IPS-18a (cell line): Measurements from ENCODE around the gene DLEC1.

ENCODE experiments used
- H3K27ac ChIP-seq: one replicate; pipeline ENCODE4 v1.5.1; 2013; ENCODE audit warnings: low read length
- H3K27me3 ChIP-seq: one replicate; pipeline ENCODE4 v1.6.1; 2013; ENCODE audit warnings: mild to moderate bottlenecking, low read length; ENCODE audit not compliant: control insufficient read depth, insufficient read depth
- H3K36me3 ChIP-seq: one replicate; pipeline ENCODE4 v1.6.1; 2013; ENCODE audit warnings: low read depth, low read length; ENCODE audit not compliant: control insufficient read depth
- H3K4me1 ChIP-seq: one replicate; pipeline ENCODE4 v1.6.1; 2013; ENCODE audit warnings: low read depth, low read length; ENCODE audit not compliant: control insufficient read depth
- H3K4me3 ChIP-seq: one replicate; pipeline ENCODE4 v1.5.1; 2013; ENCODE audit warnings: low read length
- H3K9ac ChIP-seq: one replicate; pipeline ENCODE4 v1.6.1; 2013; ENCODE audit warnings: mild to moderate bottlenecking, low read length, moderate library complexity
- H3K9me3 ChIP-seq: one replicate; pipeline ENCODE4 v1.6.1; 2013; ENCODE audit warnings: low read depth, low read length; ENCODE audit not compliant: control insufficient read depth

Gene DLEC1

DNA sequence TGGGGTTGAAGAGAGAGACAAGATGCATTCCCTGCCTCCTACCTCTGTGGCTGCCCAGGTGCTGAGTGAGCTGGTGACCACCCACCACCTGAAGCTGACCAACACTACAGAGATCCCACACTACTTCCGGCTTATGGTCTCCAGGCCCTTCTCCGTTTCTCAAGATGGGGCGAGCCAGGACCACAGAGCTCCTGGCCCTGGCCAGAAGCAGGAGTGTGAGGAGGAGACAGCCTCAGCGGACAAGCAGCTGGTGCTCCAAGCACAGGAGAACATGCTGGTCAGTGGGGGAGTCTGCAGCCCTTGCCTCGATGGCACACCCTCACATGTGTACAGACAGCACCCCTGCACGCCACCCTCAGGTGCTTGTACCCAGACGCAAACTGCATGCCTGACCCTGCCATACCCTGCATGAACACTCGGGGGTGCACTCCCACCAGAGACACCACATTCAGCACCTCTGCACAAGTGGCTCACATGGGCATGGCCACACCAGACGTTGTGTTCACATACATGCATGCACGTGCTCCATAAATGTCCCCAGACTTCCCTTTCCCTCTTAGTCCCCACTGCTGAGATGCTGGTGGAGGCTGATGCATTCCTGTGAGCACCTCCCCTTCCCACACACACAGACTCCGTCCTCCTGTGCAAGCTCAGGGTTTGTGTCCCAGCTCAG lies 78.9 kb downstream of the DLEC1 start:
- Histone ChIP-seq H3K4me1 (no peaks in the 10 kb centered on the region), H3K9ac (no peak overlapping the region), H3K9me3 (no peaks in the 10 kb centered on the region), H3K27me3 (no peaks in the 10 kb centered on the region), H3K27ac (no peak overlapping the region), H3K36me3 (peaks cover 11% of the 10 kb centered on the region), H3K4me3 (no peak overlapping the region)

DNA sequence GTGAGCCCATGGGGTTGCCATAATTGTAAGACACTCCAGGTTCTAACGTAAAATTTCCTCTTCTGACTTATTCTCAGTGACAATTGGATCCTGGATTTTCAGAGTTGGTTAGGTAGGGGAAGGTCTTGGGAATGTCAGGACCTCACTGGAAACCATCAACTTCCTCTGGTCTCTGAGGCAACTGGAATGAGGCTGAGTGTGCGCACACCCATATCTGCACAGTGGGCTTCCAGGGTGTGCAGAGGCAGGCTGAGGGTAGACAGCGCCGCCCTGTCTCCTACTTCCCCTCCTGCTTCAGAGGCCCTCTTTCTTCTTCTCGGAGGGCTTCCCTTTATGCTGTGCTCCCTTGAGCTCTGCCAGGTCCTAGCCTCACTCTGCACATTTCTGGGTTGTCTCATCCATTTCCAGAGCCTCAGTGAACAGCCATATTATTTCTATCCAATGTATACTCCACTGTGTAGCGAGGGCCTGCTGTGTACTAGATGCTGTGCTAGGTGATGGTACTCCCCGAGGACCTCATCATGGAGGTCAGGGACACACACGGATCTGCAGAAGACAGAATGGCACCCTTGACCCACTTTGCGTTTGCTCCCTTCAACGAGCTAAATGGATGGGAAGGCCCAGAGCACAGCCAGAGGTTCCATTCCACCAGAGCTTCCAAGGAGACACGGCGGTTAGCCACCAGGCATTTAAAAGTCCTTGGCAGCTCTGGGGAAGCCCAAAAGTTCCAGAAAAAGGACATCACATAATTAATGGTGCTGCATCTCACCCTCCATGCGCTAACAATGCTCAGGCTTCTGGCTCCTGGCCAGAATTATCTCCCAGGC lies 79.6 kb downstream of the DLEC1 start:
- Histone ChIP-seq H3K27me3 (no peaks in the 10 kb centered on the region), H3K9ac (no peak overlapping the region), H3K27ac (no peak overlapping the region), H3K4me3 (no peak overlapping the region), H3K36me3 (peaks cover 11% of the 10 kb centered on the region), H3K4me1 (no peaks in the 10 kb centered on the region), H3K9me3 (no peaks in the 10 kb centered on the region)

DNA sequence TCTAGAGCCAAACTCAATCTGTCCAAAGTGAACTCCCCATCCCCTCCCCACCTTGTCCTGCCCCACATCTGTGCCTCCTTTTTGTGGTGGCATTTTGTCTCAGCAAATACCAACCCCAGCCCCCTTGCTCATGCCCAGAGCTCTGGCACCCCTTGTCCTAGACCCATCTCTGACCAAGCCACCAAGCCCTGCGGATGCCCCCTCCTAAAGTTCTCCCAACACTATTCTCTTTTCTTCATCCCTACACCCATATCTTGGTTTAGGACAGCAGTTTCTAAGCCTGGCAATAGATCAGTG lies 80.2 kb downstream of the DLEC1 start:
- H3K36me3 ChIP-seq = peaks cover 13% of the 10 kb centered on the region
- no peaks in the 10 kb centered on the region for H3K4me1 ChIP-seq
- no peaks in the 10 kb centered on the region for H3K9me3 ChIP-seq
- H3K27me3 ChIP-seq = no peaks in the 10 kb centered on the region
- H3K27ac ChIP-seq = no peak overlapping the region
- H3K9ac ChIP-seq = no peak overlapping the region
- H3K4me3 ChIP-seq = no peak overlapping the region

DNA sequence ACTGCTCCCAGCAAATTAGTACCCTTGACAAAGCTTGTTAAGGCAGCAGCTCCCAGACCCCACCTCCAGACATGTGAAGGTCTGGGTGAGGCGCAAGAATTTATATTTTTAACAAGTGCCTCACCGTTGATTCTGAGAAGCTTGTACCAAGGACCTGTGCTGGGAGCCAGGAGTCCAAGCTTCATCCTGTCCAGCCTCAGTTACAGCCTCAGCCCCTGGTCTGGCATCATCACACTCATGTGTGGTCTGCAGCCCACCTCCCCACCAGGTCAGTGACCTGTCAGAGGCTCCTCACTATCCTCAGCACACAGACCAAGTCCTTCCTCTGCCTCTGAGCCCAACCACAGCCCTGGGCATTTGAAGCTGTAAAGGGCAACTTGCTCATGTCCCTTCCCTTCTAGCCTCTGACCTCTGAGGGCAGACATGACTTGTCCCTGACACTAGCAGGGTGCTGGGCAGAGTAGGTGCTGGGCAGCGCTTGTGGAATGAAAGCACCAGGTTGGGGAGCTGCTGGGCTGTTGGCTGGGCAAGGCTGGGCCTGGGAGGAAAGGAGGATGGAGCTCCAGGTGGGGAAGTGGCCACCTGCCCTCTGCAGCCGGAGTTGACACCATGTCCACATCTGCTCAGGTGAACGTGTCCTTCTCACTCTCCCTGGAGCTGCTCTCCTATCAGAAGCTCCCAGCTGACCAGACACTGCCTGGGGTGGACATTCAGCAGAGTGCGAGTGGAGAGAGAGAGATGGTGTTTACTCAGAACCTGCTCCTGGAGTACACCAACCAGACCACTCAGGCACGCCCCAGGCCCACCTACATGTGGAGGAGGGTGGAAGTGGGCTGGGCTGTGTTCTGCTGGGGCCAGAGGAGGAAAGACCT lies 81.0 kb downstream of the DLEC1 start:
- Histone ChIP-seq H3K9ac (no peak overlapping the region), H3K36me3 (peaks cover 22% of the 10 kb centered on the region), H3K4me1 (no peaks in the 10 kb centered on the region), H3K27me3 (no peaks in the 10 kb centered on the region), H3K4me3 (no peak overlapping the region), H3K9me3 (no peaks in the 10 kb centered on the region), H3K27ac (no peak overlapping the region)

DNA sequence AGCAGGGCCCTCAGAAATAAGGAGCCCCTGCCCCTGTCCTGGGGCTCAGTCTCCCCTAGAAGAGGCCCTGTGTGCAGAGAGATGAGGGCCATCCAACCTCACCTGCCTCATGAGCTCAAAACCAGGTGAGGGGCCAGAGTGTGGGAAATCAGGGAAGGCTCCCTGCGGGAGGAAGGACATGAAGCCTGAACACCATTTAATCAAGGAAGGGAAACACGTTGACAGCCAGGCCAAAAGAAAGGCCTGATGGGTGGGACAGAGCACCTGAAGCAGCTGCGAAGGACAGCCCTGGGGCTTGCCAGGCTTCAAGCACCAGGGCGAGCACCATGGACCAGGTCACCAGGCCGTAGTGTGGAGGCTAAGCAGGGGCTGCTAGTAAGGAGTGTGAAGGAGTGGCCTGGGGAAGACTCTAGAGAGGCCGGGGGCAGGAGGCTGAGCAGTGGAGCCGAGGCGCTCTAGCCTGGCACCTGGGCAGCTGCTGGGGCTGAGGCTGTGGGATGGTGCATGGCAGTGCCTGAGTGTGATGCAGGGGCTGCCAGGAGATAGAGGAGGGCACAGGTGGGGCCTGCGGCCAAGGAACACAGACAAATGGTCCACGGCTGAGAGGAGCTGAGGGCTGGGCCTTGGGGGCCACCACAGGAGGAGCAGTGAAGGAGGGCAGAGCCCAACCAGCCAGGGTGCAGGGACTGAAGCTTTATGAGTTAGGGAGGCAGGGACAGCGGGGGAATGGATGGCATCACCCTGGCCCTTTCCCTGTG lies 81.9 kb downstream of the DLEC1 start:
- Histone ChIP-seq H3K36me3 (peaks cover 30% of the 10 kb centered on the region), H3K9me3 (no peaks in the 10 kb centered on the region), H3K9ac (no peak overlapping the region), H3K27ac (no peak overlapping the region), H3K4me3 (no peak overlapping the region), H3K27me3 (no peaks in the 10 kb centered on the region), H3K4me1 (no peaks in the 10 kb centered on the region)

DNA sequence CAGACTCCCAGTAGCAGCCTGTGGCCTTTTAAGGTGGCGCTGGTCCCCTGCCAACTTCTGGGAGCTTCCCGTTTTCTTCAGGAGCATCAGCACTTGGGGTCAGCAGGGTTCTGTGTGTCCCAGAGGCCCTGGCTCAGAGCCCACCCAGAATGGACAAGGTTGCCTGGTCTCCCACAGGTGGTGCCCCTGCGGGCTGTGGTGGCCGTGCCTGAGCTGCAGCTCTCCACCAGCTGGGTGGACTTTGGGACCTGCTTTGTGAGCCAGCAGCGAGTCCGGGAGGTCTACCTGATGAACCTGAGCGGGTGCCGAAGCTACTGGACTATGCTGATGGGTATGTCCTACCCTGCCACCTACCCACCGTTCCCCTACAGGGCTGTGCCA lies 82.4 kb downstream of the DLEC1 start:
- H3K36me3 ChIP-seq = peaks cover 36% of the 10 kb centered on the region
- no peak overlapping the region for H3K4me3 ChIP-seq
- H3K9me3 ChIP-seq = no peaks in the 10 kb centered on the region
- H3K27me3 ChIP-seq = no peaks in the 10 kb centered on the region
- H3K9ac ChIP-seq = no peak overlapping the region
- H3K4me1 ChIP-seq = no peaks in the 10 kb centered on the region
- H3K27ac ChIP-seq = no peak overlapping the region

DNA sequence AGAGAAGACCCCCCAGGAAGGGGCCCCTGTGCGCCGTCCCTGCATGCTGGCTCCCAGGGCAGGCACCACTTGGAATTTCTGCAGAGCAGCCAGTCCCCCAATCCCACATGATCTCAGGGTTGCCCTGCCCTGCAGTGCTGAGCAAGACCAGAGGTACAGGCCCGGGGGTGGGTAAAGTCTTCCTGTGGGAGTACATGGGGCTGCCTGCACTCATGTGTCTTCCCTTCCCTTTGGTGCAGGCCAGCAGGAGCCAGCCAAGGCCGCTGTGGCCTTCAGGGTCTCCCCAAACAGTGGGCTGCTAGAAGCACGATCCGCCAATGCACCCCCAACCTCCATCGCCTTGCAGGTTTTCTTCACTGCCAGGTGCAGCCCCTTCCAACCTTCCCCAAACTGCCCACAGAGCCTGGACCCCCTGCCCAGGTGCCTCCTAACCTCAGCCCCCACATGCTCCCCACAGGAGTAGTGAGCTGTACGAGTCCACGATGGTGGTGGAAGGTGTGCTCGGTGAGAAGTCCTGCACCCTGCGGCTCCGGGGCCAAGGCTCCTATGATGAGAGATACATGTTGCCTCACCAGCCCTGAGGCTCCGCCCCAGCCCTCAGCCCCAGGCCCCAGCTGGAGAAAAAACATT lies 82.9 kb downstream of the DLEC1 start:
- no peak overlapping the region for H3K9ac ChIP-seq
- H3K27ac ChIP-seq = no peak overlapping the region
- no peak overlapping the region for H3K4me3 ChIP-seq
- peaks cover 39% of the 10 kb centered on the region for H3K36me3 ChIP-seq
- no peaks in the 10 kb centered on the region for H3K9me3 ChIP-seq
- H3K4me1 ChIP-seq = no peaks in the 10 kb centered on the region
- no peaks in the 10 kb centered on the region for H3K27me3 ChIP-seq

DNA sequence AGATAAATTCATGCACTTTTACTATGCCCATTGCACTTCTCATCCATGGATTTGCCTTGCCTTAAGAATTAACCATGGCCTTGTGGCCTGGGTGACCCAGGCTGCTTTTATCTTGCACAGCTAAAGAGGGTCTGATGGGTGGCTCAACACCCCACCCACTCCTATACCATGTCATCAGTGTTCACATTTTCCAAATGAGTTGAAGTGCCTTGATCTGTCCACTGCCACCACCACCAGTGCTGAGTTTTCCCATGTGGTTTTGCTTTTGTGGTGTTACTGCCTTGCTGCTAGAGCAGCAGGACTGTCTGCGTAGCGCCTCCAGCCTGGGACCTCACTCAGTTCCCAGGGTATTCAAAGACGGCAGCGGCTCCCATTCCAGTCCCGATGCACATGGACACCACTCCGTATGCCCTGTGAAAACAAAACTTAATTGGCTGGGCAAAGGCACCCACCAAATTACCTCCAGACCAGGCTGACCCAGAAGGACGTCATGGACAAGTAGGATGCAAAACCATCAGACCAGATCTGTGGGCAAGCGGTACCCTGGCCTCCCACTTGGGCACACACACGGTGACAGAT lies 83.8 kb downstream of the DLEC1 start:
- Histone ChIP-seq H3K4me1 (no peaks in the 10 kb centered on the region), H3K4me3 (no peak overlapping the region), H3K9ac (no peak overlapping the region), H3K9me3 (no peaks in the 10 kb centered on the region), H3K27ac (no peak overlapping the region), H3K27me3 (no peaks in the 10 kb centered on the region), H3K36me3 (peaks cover 48% of the 10 kb centered on the region)

DNA sequence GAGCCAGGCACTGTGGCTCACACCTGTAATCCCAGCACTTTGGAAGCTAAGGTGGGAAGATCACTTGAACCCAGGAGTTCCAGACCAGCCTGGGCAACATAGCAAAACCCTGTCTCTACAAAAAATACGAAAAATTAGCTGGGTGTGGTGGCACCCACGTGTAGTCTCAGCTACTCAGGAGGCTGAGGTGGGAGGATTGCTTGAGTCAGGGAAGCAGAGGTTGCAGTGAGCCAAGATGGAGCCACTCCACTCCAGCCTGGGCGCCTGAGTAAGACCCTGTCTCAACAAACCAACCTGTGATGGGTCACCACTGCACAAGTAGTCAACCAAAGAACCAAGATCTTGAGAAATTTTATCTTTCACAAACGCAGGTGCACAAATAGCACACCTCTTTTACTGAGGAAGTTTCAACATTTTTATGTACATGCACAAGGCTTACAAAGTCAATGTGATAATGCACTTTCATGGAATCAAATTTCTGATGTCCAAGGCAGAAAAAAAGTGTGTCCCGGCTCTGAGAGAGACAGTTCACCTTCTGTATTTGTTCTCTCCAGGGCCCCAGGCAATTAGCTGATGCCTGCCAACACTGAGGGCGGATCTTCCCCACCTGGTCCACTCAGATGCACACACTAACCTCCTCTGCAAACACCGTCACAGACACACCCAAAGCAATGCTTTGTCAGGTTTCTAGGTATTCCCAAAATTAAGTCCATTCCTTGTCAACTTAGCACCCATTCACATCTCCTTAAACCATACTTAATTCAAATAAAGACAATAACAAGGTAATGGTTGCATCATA lies 85.5 kb downstream of the DLEC1 start:
- Histone ChIP-seq H3K4me1 (no peaks in the 10 kb centered on the region), H3K36me3 (peaks cover 57% of the 10 kb centered on the region), H3K4me3 (no peak overlapping the region), H3K27me3 (no peaks in the 10 kb centered on the region), H3K9me3 (no peaks in the 10 kb centered on the region), H3K27ac (no peak overlapping the region), H3K9ac (no peak overlapping the region)
